Kidney tubule cell (primary cell): ENCODE data around the gene IFNL3.
"Not testable (repeated sequence)": the region's sequence is repeated elsewhere in the genome, so short reads cannot be mapped to it uniquely, and the experiment has no call there.

Experiments used
- DNase-seq: peaks from one replicate; pipeline ENCODE4 v3.0.0-alpha.2; 2018; ENCODE audit warnings: low spot score

IFNL3 gene

GRCh38 chr19:39244410-39245100 lies at the start of gene IFNL3:
Gene IFNL3 (minus strand): TSS chr19:39245006. CDS start chr19:39244967, 39 bp downstream.
- not testable (repeated sequence) for DNase-seq

- no peak for DNase-seq
Observed at GRCh38 chr19:39293394-39293793, 48.6 kb upstream of the IFNL3 start.

GRCh38 chr19:39284032-39284431 lies 39.2 kb upstream of the IFNL3 start:
- DNase-seq = no peak

- no peak for DNase-seq
Observed at GRCh38 chr19:39282021-39282420, 37.2 kb upstream of the IFNL3 start.

- no peak for DNase-seq
Observed at GRCh38 chr19:39277598-39277997, 32.8 kb upstream of the IFNL3 start.

GRCh38 chr19:39276740-39277139 lies 31.9 kb upstream of the IFNL3 start:
- no peak for DNase-seq

- DNase-seq = no peak
Observed at GRCh38 chr19:39275578-39275977, 30.8 kb upstream of the IFNL3 start.

GRCh38 chr19:39273859-39274258 lies 29.1 kb upstream of the IFNL3 start:
- not testable (repeated sequence) for DNase-seq

GRCh38 chr19:39270036-39270871 lies 25.4 kb upstream of the IFNL3 start:
- no peak for DNase-seq

- not testable (repeated sequence) for DNase-seq
Observed at GRCh38 chr19:39269369-39269768, 24.6 kb upstream of the IFNL3 start.

- not testable (repeated sequence) for DNase-seq
Observed at GRCh38 chr19:39268531-39269223, 23.9 kb upstream of the IFNL3 start.

GRCh38 chr19:39268085-39268484 lies 23.3 kb upstream of the IFNL3 start, which contains the start of gene IFNL2:
Gene IFNL2 (plus strand): TSS chr19:39268396. CDS start chr19:39268569, 173 bp downstream.
- DNase-seq = not testable (repeated sequence)

GRCh38 chr19:39265321-39265916 lies 20.6 kb upstream of the IFNL3 start:
- no peak for DNase-seq

GRCh38 chr19:39264306-39265290 lies 19.8 kb upstream of the IFNL3 start:
- DNase-seq = no peak

GRCh38 chr19:39263912-39264305 lies 19.1 kb upstream of the IFNL3 start:
- DNase-seq = no peak

GRCh38 chr19:39262496-39262895 lies 17.7 kb upstream of the IFNL3 start:
- no peak for DNase-seq

- DNase-seq = no peak
Observed at GRCh38 chr19:39261704-39262103, 16.9 kb upstream of the IFNL3 start.

- DNase-seq = no peak
Observed at GRCh38 chr19:39257227-39257626, 12.4 kb upstream of the IFNL3 start.

GRCh38 chr19:39254531-39255345 lies 9.9 kb upstream of the IFNL3 start:
- DNase-seq = no peak
